ENCODE measurements around the gene CORO2A.

Gene CORO2A

DNA sequence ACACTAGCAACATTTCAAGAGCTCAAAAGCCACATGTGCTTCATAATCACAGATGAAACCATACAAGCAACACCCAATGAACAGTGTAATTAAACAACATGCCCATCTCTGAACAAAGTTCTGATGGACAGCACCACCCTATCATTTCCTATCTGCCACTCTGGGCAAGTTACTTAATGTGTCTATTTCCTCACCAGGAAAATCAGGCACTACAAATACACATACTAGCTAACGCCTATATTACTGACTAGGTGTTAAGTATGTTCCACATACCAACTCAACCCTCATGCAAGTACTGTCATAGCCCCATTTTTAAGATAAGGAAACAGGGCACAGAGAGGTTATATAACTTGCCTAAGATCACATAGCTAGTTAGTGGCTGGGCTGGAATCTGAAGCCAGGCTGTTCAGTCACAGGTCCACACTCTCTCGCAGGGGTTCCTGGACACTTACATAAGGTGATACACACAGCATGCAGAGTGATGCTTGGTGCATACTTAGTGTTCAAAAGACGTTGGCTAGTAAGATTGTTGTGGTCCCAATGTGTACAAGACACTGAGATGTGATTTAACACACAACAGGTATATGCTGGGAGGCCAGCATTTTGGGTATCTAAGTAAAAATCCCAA, 24.2 kb downstream of the CORO2A start:
- DNase-seq = no peak

DNA sequence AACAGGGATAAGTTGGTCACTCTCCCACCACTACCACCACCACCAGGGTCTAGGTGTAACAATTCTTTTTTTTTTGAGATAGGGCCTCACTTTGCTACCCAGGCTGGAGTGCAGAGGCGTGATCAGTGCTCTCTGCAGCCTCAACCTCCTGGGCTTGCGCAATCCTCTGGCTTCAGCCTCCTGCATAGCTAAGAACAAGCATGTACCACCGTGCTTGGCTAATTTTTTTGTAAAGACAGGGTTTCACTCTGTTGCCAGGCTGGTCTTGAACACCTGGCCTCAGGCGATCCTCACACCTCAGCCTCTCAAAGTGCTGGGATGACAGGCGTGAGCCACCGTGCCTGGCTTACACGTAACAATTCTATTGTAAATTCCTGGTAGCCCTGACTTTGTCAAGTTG, 27.5 kb downstream of the CORO2A start:
- DNase-seq = peak; percentile 11 to 13

DNA sequence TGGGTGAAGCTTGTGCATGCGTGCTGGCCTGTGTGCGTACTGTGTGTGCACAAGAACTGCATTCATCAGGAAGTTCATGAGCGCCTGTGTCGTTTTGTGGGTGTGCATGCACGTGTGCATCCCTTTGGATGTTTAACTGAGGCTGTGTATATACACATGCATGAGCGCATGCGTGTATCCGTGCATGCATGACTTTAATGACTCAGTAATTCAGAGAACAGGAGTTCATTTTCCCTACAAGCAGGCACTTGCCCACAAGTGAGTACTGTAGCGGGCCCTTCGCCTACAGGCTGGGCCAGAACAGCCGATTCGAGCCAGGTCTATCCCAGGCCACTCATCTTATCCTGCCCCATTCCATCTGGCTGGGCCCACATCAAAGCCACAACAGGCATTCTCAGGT, 29.8 kb downstream of the CORO2A start:
- no peak for DNase-seq

DNA sequence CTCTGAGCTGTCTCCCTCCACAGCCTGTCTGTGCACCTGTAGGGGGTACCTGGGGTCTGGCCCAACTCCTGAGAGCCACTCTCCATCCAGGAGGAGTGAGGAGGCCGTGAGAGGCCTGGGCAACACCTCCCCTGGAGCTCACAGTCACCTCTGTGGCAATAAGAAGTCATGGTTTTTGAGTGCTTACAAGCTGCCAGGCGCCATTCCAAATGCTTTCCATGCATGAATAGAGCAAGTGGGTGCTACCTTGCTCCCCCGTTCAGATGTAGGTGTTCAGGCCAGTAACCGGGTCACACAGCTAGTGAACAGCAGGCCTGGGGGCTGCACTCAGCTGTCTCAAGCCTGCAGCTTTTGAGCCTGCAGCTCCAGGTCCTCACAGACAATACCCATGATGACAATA, 30.6 kb downstream of the CORO2A start:
- no peak for DNase-seq

GRCh38 chr9:98159790-98160189, 32.6 kb downstream of the CORO2A start:
- no peak for DNase-seq

- no peak for DNase-seq
Observed at GRCh38 chr9:98159301-98159700, 33.1 kb downstream of the CORO2A start.

DNA sequence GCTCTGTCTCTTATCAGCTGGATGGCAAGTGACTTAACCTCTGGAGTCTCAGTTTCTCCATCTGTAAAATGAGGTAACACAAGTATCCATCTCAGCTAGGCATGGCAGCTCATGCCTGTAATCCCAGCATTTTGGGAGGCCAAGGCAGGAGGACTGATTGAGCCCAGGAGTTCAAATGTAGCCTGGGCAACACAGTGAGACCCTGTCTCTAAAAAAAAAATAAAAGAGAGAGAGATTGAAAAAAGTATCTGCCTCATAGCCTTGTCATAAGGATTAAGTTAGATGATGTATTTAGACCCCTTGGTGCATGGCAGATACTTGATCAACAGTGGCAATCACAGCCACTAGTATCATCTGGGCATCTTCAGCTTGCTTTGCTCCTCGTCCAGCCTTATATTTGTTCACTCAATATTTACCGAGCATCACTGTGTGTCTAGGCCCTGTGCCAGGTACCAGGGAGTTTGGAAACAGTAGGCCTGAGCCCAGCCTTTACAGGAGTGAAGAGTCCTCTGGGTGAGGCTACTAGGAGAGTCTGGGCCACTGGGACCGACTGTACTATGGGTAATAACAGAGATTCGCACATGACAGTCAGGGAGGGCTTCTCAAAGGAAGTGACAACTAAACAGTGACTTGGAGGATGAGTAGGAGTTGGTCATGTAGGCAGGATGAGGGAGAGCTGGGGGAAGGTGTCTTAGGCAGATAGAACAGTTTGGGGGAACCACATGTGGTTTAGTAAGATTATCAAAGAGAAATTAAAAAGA, 34.2 kb downstream of the CORO2A start:
- no peak for DNase-seq

- DNase-seq = no peak
Observed at GRCh38 chr9:98157372-98157771, 35.1 kb downstream of the CORO2A start.

- no peak for DNase-seq
Observed at GRCh38 chr9:98154678-98155077, 37.8 kb downstream of the CORO2A start.

DNA sequence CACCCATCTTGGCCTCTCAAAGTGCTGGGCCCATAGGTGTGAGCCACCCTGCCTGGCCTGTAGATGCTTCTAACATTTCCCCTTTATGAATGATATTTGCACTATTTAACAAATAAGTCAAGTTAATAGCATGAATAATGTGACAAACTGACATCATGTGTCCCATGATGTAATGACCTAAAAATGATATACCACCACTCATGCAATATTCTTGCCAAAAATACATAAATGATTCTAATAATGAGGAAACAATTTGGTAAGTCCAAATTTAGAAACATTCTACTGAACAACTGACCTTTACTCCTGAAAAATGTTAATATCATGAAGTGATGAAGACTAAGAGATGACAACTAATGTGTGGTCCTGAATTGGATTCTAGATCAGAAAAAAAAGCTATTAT, 39.9 kb downstream of the CORO2A start:
- DNase-seq = no peak

DNA sequence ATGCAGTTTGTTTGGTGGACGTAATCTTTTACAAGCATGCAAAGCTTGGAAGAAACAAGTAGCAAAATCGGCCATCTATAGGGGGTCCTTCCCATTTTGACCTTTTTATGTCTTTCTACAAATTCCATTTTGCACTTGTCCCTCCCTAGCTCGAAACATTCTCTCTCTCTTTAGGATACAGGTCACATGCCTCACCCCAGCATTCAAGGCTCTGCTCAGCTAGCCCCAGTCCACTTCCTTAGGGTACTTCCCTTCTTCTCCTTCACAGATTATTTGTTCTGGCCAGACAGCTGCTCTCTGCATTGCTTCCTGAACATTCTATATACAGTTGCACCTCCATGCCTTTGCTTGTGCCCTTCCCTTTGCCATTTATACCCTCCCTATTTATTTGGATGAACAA, 41.7 kb downstream of the CORO2A start:
- DNase-seq = peak; percentile 27 to 38

GRCh38 chr9:98150164-98150563, 42.3 kb downstream of the CORO2A start:
- no peak for DNase-seq

DNA sequence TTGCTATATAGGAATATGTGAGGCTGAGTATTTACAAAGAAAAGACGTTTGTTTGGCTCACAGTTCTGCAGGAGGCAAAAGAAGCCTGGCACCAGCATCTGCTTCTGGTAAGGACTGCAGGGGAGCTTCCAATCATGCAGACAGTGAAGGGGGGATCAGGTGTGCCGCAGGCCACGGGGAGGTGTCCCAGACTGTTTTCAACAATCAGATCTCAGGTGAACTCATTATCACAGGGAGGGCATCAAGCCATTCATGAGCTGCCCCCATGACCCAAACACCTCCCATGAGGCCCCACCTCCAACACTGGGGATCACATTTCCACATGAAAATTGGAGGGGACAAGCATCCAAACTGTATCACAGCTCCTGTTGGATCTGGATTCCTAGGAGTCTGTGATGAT, 43.0 kb downstream of the CORO2A start:
- DNase-seq = no peak

GRCh38 chr9:98148486-98148885, 44.0 kb downstream of the CORO2A start:
- no peak for DNase-seq

DNA sequence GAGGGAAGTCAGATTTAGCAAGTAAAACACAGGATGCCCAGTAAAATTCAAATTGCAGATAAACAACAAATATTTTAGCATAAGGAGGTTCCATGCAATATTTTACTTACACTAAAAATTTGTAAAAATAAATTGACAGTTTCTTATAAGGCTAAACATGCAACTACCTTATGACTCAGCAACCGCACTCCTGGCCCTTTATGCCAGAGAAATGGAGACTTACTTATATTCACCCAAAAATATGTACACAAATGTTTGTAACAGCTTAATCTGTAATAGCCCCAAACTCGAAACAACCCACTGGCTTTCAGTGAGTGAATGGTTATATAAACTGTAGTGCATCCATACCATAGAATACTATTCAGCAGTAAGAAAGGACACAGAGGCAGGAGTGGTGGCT, 44.9 kb downstream of the CORO2A start:
- peak; percentile 12 to 14 for DNase-seq

DNA sequence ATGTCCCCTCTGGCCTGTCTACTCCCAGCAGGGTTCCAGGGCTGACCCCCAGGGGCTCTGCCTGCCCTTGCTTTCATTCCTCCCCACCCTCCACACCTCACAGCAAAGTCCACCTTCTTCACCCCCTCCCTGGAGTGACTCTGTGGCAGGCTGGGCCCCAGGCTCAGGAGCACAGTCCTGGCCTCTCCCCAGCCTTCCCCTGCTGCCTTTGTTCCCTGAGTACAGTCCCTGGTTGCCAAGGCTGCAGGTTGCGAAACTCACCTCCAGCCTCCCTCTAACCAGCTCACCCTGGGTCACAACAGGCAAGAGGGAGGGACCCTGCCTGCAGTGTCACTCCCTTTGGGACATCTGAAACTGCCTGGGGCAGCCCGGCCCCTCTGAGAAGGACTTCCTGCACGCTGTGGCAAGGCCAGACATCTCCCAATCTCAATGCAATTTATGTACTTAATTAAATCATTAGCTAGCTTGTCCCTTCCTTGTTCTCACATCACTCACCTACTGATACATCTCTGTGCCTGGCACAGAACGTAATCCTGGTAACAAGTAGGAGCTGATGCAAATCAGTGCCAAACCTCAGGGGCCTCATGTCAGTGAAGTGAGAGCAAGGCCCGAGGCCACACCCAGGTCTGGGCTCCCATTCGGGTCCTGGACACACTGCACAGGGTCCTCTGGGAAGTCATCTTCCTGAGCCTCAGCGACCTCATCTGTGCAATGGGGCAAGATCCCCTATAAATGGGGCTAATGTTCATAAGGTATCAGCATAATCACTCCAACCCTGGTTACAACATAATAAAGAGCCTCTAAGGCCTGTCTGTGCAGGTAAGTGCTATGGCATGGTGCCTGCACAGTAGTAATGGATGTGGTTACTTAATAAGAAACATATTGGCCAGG, 46.1 kb downstream of the CORO2A start:
- DNase-seq = peak; percentile 94 to 95

DNA sequence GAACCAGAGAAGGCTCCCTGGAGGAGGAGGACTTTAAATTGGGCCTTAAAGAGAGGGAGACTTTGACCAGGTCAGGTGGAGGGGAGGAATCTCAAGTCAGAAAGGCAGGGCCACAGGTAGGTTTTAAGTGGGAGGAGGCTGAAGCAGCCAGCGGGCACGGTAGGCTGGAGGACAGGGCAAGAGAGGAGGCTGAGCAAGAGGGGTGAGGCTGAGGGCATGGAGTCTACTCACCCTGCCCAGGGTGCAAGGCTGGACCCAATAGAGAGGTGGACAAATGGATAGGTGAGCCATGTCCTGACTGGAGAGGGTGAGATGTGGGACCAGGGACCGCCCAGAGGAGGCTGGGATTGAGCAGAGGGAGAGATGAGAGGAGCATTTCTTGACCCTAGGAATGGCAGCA, 47.8 kb downstream of the CORO2A start:
- no peak for DNase-seq

GRCh38 chr9:98144076-98144475, 48.4 kb downstream of the CORO2A start:
- DNase-seq = no peak

- no peak for DNase-seq
Observed at GRCh38 chr9:98142925-98143481, 49.4 kb downstream of the CORO2A start.

- DNase-seq = no peak
Observed at GRCh38 chr9:98142182-98142907, 50.1 kb downstream of the CORO2A start.

DNA sequence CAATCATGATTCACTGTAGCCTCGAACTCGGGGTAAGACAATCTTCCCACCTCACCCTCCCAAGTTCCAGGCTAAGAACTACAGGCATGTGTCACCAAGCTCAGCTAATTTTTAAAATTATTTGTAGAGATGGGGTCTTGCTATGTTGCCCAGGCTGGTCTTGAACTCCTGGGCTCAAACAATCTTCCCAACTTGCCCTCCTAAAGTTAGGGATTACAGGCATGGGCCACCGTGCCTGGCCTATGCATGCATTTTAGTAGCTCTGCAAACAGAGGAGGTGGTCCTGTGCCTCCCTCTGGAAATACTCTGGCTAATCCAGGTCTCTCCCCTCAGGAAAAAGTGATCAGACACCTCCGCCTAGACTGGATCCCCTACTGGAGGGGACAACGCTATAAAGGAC, 51.9 kb downstream of the CORO2A start:
- DNase-seq = no peak

- no peak for DNase-seq
Observed at GRCh38 chr9:98136489-98136888, 55.9 kb downstream of the CORO2A start.

DNA sequence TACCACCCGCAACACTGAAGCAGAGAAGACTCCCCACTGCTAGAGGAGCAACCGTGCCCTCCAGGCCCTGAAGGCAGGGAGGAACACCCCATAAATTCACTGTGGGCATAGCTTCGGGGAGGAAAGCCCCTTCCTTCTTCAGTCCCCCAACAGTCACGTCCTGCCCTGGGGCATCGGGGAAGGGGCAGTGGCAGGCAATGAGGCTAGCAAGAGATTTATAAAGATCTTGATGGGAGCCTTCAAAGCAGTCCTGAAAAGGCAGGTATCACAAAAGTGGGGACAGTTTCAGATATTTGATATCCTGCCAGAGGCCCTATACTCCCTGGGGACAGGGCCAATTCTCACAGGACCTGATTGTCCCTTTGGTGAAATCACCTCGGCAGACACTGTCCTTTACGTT, 56.5 kb downstream of the CORO2A start:
- DNase-seq = no peak

All from AML-193 (cell line).